ENCODE data around the gene U2SURP. TPM values are rescaled to one million over a fixed set of nuclear protein-coding genes. Genes with fewer than 3 reads are reported as not detected.

Gene U2SURP
- total RNA-seq, 1 experiment from 2014 or later, result 168 TPM

GRCh38 chr3:142958707-142959106 lies 42.7 kb upstream of the U2SURP start:
- Mint-ChIP-seq H3K27ac (no peak overlapping the region), H3K27me3 (ENCODE audit: low read depth) (peaks cover 32% of the 10 kb centered on the region), H3K4me1 (peaks cover 19 to 20% of the 10 kb centered on the region in 2 experiments), H3K9me3 (peaks cover 2 to 6% of the 10 kb centered on the region in 2 experiments; a peak in 2 of 5 replicates), H3K36me3 (ENCODE audit: insufficient read depth in 1 of 3, low read depth in 3 of 3) (peaks cover 2 to 8% (median 7%) of the 10 kb centered on the region in 3 experiments; a peak in 5 of 7 replicates), H3K4me3 (no peak overlapping the region)
- no CpG with 5 or more reads among the region's 6 CpGs for WGBS (ENCODE audit: extremely low coverage, insufficient read length, low lambda C conversion rate)
- no peak overlapping the region for H2BK15ac ChIP-seq (ENCODE audit: low read depth, low read length)
- H3K23ac ChIP-seq (ENCODE audit: insufficient read length, low read depth, low read length), result no peak overlapping the region
- no peak overlapping the region for H3K14ac ChIP-seq (ENCODE audit: insufficient read depth, low read length)
- H3K79me2 ChIP-seq (ENCODE audit: insufficient read depth, low read length), result no peaks in the 10 kb centered on the region
- TF ChIP-seq, protein P1, sequence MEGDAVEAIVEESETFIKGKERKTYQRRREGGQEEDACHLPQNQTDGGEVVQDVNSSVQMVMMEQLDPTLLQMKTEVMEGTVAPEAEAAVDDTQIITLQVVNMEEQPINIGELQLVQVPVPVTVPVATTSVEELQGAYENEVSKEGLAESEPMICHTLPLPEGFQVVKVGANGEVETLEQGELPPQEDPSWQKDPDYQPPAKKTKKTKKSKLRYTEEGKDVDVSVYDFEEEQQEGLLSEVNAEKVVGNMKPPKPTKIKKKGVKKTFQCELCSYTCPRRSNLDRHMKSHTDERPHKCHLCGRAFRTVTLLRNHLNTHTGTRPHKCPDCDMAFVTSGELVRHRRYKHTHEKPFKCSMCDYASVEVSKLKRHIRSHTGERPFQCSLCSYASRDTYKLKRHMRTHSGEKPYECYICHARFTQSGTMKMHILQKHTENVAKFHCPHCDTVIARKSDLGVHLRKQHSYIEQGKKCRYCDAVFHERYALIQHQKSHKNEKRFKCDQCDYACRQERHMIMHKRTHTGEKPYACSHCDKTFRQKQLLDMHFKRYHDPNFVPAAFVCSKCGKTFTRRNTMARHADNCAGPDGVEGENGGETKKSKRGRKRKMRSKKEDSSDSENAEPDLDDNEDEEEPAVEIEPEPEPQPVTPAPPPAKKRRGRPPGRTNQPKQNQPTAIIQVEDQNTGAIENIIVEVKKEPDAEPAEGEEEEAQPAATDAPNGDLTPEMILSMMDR (conservative IDR thresholded peaks at IDR 0.05), result no peak
- H3T11ph ChIP-seq (ENCODE audit: low read length), result no peak overlapping the region
- no peaks in the 10 kb centered on the region for H3K9me3 ChIP-seq (ENCODE audit: control insufficient read depth, low read depth, low read length)
- no peak overlapping the region for H4K5ac ChIP-seq (ENCODE audit: insufficient read length, low read depth, low read length)
- H3K9ac ChIP-seq (ENCODE audit: extremely low read depth, insufficient read length, low read length), result no peak overlapping the region
- no peak overlapping the region for H2BK20ac ChIP-seq (ENCODE audit: low read depth, low read length, poor library complexity, severe bottlenecking)
- no peak overlapping the region for H2AFZ ChIP-seq (ENCODE audit: low read length)
- peaks cover 4% of the 10 kb centered on the region for H3K23me2 ChIP-seq (ENCODE audit: insufficient read length, low read depth, low read length, poor library complexity, severe bottlenecking)
- no peak for DNase-seq
- H3K56ac ChIP-seq (ENCODE audit: insufficient read length, low read depth, low read length), result no peak overlapping the region
- no peak overlapping the region for H3K4ac ChIP-seq (ENCODE audit: low read depth, low read length)
- no peak overlapping the region for H3K18ac ChIP-seq (ENCODE audit: insufficient read length, low read depth, low read length)
- H2BK5ac ChIP-seq (ENCODE audit: insufficient read length, low read length), result no peak overlapping the region
- peaks cover 7% of the 10 kb centered on the region; the same call in 1 of the 2 replicates for H3K27me3 ChIP-seq (ENCODE audit: insufficient read depth, low read length)
- no peak overlapping the region for H2BK12ac ChIP-seq (ENCODE audit: insufficient read length, low read depth, low read length)
- H4K8ac ChIP-seq (replicated peaks; ENCODE audit: insufficient read length, low read depth, low read length), result no peak overlapping the region
- H2AK5ac ChIP-seq (ENCODE audit: insufficient read length, low read length), result no peak overlapping the region
- H4K20me1 ChIP-seq (ENCODE audit: control insufficient read depth, insufficient read depth, insufficient read length), result no peaks in the 10 kb centered on the region
- no peak overlapping the region for H2BK120ac ChIP-seq (ENCODE audit: low read depth, low read length, poor library complexity, severe bottlenecking)
- H3K4me1 ChIP-seq (ENCODE audit: insufficient read depth, low read length), result no peaks in the 10 kb centered on the region
- no peak overlapping the region for H3K27ac ChIP-seq (ENCODE audit: insufficient read length, low read depth, low read length)
- no peak overlapping the region for H3K4me2 ChIP-seq (ENCODE audit: insufficient read depth, insufficient read length, low read length)
- no peak overlapping the region for H4K91ac ChIP-seq (ENCODE audit: insufficient read length, low read depth, low read length)
- no peaks in the 10 kb centered on the region for H3K79me1 ChIP-seq (ENCODE audit: insufficient read depth, low read depth, low read length, poor library complexity, severe bottlenecking)

All from H9 (cell line).